ENCODE results near the gene ZPLD1. TPM values are rescaled to one million over a fixed set of nuclear protein-coding genes. Genes with fewer than 3 reads are reported as not detected.

The ZPLD1 gene
- total RNA-seq, 1 donor from 2014 or later, result 14.2 TPM

DNA sequence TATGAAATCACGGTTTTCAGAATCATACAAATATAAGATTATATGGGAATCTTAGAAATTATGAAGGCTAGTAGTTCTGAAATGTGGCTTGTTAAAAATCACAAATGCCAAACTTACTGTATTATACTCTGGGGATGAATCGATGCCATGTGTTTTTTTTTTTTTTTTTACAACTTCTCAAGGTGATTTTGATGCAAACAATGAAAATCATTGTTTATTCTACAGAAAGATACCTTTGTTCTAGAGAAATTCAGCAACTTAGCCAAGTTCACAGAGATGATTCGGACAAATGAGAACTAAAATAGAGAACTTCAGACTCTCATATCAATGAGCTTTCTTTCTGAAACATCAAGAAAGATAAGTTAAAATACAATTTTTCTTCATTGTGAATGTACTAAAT is 92.0 kb downstream of the ZPLD1 start:
- DNase-seq (ENCODE audit: low spot score), result no peak

GRCh38 chr3:102528727-102529126 is 93.9 kb downstream of the ZPLD1 start:
- DNase-seq (ENCODE audit: low spot score), result no peak
